HL-60 (cell line): ENCODE results near the gene CCDC38.

Experiments used
- GABPA ChIP-seq: IDR thresholded peaks from 2 replicates; pipeline ENCODE4 v1.6.1; 2012; ENCODE audit warnings: low read depth
- POLR2AphosphoS5 ChIP-seq: IDR thresholded peaks from 2 replicates; pipeline ENCODE4 v1.6.1; 2012; ENCODE audit warnings: low read depth
- TF ChIP-seq, protein P1 (sequence below): IDR thresholded peaks from one replicate; pipeline ENCODE4 v1.5.1; 2011; ENCODE audit warnings: low read length, control low read depth, inconsistent platforms; ENCODE audit not compliant: insufficient read depth
- TF ChIP-seq, protein P2 (sequence below): IDR thresholded peaks from 2 replicates; pipeline ENCODE4 v1.6.1; 2012; ENCODE audit warnings: low read depth; ENCODE audit not compliant: insufficient replicate concordance

DNA sequence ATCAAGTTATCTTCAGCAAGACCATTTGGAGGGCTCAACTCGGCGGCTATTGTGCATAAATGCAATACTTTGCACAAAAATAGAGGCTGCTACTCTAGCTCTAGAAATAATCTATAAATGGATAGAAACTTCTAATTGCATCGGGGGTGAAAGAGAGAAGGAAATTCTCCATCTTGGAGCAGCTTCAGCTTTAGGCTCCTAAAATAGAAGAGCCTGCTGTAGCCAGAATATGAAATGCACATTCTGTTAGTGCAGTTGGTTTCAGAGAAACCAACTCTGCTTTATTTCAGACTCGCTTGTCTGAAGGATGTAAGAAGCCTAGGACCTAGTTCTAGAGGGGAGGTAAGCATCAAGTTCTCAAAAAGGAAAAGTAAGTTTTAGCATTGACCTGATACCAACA lies 45.6 kb downstream of the CCDC38 start:
- TF ChIP-seq POLR2AphosphoS5, result no peak
- TF ChIP-seq, protein P1, sequence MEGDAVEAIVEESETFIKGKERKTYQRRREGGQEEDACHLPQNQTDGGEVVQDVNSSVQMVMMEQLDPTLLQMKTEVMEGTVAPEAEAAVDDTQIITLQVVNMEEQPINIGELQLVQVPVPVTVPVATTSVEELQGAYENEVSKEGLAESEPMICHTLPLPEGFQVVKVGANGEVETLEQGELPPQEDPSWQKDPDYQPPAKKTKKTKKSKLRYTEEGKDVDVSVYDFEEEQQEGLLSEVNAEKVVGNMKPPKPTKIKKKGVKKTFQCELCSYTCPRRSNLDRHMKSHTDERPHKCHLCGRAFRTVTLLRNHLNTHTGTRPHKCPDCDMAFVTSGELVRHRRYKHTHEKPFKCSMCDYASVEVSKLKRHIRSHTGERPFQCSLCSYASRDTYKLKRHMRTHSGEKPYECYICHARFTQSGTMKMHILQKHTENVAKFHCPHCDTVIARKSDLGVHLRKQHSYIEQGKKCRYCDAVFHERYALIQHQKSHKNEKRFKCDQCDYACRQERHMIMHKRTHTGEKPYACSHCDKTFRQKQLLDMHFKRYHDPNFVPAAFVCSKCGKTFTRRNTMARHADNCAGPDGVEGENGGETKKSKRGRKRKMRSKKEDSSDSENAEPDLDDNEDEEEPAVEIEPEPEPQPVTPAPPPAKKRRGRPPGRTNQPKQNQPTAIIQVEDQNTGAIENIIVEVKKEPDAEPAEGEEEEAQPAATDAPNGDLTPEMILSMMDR, result no peak
- TF ChIP-seq, protein P2, sequence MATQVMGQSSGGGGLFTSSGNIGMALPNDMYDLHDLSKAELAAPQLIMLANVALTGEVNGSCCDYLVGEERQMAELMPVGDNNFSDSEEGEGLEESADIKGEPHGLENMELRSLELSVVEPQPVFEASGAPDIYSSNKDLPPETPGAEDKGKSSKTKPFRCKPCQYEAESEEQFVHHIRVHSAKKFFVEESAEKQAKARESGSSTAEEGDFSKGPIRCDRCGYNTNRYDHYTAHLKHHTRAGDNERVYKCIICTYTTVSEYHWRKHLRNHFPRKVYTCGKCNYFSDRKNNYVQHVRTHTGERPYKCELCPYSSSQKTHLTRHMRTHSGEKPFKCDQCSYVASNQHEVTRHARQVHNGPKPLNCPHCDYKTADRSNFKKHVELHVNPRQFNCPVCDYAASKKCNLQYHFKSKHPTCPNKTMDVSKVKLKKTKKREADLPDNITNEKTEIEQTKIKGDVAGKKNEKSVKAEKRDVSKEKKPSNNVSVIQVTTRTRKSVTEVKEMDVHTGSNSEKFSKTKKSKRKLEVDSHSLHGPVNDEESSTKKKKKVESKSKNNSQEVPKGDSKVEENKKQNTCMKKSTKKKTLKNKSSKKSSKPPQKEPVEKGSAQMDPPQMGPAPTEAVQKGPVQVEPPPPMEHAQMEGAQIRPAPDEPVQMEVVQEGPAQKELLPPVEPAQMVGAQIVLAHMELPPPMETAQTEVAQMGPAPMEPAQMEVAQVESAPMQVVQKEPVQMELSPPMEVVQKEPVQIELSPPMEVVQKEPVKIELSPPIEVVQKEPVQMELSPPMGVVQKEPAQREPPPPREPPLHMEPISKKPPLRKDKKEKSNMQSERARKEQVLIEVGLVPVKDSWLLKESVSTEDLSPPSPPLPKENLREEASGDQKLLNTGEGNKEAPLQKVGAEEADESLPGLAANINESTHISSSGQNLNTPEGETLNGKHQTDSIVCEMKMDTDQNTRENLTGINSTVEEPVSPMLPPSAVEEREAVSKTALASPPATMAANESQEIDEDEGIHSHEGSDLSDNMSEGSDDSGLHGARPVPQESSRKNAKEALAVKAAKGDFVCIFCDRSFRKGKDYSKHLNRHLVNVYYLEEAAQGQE, result no peak
- TF ChIP-seq GABPA, result no peak
